GM21737 (cell line): ENCODE results near the gene OPRD1.

Source experiments
- ATAC-seq: cut with Tn5 transposase; IDR thresholded peaks from one replicate; pipeline ENCODE4 v1.9.1; 2021; ENCODE audit warnings: mild to moderate bottlenecking, moderate library complexity; ENCODE audit not compliant: unreplicated experiment

The OPRD1 gene

DNA sequence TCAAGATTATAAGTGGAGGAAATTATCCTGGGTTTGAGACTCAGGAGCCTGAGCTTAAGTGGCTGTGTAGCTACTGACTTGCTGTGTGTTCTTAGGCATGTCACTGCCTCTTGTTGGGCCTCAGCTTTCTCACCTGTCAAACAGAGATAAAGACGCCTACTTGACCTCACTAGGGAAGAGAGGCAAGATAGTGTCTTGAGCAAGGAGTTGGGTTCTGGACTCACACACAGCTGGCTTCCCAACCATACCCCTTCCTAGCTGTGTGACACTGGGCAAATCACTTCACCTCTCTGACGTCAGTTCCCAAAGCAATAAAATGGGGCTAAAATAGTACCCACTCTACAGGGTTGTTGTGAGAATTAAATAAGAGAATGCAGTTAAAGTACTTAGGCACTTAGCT is 90.8 kb downstream of the OPRD1 start:
- no peak for ATAC-seq

DNA sequence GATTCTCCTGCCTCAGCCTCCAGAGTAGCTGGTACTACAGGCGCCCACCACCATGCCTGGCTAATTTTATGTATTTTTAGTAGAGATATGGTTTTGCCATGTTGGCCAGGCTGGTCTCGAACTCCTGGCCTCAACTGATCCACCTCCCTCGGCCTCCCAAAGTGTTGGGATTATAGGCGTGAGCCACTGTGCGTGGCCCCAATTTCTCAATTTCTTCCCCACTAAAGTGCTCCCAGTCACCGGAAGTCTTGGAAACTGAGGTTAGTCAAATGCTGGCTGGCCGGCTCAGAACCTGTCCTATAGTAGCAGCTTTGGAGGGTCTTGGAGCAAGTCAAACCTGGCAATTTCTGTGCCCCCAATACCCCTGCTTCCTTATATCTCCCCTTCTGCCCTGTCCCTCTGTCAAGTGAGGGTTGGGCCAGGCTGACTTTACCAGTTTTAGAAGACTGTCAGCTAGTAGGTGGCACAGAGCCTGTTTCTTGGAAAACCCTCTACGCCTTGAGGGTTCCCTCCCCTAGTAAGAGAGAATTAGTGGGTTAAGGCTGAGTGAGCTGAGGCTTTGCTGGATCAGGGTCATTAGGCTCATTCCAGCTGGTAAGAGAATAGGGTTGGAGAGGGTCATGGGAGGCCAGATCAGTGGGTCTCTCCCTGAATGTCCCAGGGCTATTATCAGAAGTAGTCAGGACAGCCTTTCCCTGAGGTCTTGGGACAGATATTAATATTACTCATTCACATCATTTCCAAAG is 94.1 kb downstream of the OPRD1 start:
- no peak for ATAC-seq

DNA sequence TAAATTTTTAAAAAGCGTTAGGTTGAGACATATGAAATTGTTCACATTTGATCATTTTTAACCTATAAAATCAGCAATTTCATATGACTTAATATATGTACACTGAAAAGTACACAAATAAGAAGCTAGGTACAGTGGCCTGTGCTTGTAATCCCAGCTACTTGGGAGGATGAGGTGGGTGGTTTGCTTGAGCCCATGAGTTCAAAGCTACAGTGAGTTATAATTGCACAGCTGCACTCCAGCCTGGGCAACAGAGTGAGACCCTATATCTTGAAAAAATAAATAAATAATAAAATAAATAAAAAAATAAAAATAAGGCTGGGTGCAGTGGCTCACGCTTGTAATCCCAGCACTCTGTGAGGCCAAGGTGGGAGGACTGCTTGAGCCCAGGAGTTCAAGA is 97.2 kb downstream of the OPRD1 start:
- ATAC-seq: no peak

DNA sequence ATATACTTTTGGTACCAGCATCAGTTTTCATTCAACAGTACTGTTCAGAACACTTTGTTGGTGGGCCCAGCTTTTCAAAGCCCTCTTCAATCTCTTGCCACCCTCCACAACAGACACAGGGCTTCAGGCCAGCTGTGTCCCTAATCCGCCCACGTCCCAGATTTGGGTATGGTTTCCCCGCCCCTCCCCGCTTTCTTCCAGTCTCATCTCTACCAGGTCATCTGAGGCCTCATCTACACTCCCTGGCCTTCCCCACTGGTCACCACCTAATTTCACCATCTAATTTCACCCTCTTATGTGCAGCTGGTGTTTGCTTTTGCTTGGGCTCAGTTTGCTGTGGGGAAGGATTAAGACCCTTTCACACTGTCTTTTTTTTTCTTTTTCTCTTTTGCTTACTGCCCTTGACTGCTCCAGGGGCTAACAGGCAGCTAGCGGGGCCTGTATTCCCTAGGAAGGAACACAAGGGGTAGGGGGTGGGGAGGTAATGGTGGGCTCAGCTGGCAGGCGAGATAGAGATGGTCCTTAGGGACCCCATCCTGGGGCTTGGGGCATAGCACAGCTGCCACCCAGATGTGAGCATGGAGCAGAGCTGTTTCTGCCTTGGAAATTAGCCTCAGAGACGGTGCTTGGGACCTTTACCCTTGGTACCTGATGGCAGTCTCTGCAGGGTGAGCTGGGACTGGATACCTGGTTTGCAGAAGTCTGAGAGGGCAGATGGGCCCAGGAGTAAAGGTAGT is 98.6 kb downstream of the OPRD1 start:
- ATAC-seq: no peak

DNA sequence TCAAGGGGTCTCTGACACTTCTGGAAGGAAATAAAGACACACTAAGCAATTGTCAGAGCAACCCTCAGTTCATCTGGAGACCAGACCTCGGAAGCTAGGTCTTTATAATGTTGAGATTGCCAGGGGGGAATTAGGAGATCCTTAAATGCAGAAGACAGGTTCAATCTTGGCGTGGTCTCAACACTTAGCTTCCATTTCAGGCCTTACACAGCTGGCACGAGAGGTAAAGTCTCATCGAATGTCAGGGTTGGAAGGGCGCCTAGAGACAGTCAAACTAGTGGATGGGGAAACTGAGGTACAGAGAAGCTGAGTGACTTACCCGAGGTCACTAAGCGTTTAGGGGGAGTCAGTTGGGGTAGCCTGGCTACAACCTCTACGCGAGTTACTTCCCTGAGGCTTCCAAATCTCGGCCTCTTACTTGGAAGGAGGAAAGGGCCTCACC is 101.8 kb downstream of the OPRD1 start:
- ATAC-seq: no peak

DNA sequence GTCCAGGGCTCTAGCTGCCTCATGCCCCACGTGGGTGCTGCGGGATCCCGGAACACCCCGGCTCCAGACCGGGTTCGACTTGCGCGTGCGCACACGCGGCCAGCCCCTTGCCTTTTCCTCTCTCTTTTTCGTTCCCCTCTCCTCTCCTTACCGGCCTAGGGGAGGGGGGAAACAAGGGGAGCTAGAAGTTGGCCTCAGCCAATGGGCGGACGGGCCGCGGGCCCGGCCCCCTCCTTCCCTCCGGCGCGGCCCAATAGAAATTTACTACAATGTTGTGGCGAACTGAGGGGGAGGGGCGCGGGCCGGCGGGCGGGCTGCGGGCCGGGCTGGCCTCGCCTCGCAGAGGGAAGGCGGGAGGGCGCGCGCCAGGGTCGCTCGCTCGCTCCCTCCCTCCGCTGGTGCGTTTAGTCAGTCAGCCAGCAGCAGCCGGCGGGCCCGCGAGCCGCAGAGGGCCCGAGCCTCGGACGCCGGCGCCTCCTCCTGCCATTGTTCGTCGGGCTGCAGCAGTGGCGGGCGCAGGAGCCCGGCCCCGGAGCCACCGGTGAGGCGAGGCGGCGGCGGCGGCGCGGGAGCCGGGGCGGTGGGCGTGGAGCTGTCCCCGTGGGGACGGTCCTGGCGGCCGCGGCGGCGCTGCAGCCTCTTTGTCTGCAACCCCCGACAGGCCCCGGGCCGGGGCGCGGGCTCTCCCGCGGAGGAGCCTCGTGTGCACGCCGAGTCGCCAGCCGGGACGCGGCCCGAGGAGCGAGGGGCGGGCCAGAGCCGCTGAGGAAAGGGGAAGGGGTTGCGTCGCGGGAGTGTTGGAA is 102.5 kb downstream of the OPRD1 start, which contains the start of gene EPB41:
Gene EPB41, plus strand, starts transcription at position 342 of the 803 bp plus-strand sequence. CDS start 72,869 bp downstream, outside the sequence.
- peak; percentile 85 for ATAC-seq

DNA sequence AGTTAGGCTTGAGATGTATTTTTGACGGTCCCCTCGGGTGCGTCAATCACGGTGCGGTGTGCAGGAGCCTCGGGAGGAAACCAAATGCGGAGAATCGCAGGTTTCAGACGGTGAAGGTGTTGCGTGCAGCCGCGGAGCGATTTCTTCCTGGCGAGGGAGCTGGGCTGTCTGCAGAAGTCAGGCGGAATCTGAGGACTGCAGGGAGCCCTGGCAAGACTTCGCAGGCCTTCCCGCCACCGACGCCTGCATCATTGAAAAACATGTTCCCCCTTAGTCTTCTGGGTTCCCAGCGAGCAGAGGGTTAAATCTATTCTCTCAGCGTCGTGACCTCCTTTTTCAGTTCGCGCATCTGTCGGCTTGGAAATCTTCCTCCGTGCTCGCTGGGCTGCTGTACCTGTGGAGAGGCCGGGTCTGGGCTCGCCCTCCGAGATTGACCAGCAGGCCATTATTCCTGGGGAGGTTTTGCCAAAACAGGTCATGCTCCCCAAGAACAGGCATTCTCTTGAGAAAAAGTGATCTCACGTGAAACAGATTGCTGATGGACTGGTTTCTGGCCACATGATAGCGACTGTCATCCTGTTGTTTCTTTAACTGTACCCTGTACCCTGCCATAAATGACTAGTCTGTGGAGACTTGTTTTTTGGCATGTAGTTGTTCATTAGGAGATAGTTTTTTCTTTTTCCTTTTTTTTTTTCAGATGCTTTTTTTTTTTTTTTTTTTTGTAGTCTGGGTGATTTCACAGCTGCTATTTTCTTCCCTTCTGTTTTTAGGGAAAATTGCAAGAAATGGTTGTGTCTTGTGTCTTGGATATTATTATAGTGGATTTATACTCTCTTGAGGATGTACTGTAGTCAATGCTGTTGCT is 103.3 kb downstream of the OPRD1 start:
- ATAC-seq: no peak

DNA sequence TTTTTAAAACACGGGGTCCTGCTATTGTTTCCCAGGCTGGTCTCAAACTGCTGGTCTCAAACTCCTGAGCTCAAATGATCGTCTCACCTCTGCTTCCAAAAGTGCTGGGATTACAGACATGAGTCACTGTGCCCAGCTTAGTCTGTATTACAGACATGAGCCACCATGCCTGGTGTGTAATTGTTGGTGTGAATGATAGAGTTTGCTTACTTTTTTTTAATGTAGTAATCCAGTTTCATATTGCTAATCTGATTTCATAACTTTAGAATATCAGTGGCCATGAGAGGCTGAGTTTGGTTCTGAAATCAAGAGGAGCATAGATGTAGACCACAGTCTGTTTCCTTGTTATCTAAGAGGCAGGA is 105.8 kb downstream of the OPRD1 start:
- ATAC-seq: no peak
